Kidney epithelial cell (primary cell): ENCODE measurements around the gene PASK. TPM values are rescaled to one million over a fixed set of nuclear protein-coding genes. Genes with fewer than 3 reads are reported as not detected.

Experiments
- DNase-seq: peaks from one replicate; pipeline ENCODE4 v3.0.0-alpha.2; 2010; ENCODE audit warnings: low read depth
- H3K27me3 ChIP-seq: 2 replicates; pipeline ENCODE4 v1.6.0; 2011; ENCODE audit warnings: low read length; ENCODE audit not compliant: control insufficient read depth, insufficient read depth
- H3K36me3 ChIP-seq: 2 replicates; pipeline ENCODE4 v1.5.1; 2011; ENCODE audit warnings: low read length; ENCODE audit not compliant: control insufficient read depth, insufficient read depth
- H3K4me3 ChIP-seq: 2 replicates; pipeline ENCODE4 v1.5.1; 2011; ENCODE audit warnings: low read depth, mild to moderate bottlenecking, control low read depth, low read length
- total RNA-seq: library from RNA; depleted of rRNA; stranded (reverse); fragments of >200 nt; gene quantifications from 2 replicates; pipeline ENCODE4 v1.2.3, GENCODE V29; 2015
- TF ChIP-seq, protein P1 (sequence below): IDR thresholded peaks from 2 replicates; pipeline ENCODE4 v1.5.1; 2011; ENCODE audit warnings: mild to moderate bottlenecking, moderate library complexity, low read length, control low read depth, inconsistent platforms; ENCODE audit not compliant: insufficient read depth, poor library complexity, severe bottlenecking

PASK gene
- total RNA-seq, 1 donor from 2014 or later, result 8.3 TPM

DNA sequence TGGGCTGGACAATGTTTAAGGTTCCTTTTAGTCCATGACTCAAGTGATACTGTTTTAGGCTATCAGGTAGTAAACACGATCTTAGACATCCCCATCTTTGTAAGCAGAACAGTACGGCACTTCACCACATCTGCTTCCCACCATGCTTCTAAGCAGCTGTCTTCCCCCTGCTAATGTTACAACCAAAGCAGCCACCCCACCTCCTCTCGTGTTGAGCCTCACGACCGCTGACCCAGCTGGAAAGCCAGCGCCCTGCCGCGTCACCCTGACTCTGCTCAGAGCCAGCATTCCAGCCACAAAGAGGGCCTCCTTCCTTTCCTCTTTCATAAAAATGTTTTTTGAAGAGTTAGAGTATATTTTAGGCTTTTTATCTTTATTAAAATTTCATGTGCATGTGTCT is 56.6 kb downstream of the PASK start:
- Histone ChIP-seq H3K27me3 (no peaks in the 10 kb centered on the region), H3K36me3 (no peaks in the 10 kb centered on the region), H3K4me3 (no peak overlapping the region)
- no peak for DNase-seq
- TF ChIP-seq, protein P1, sequence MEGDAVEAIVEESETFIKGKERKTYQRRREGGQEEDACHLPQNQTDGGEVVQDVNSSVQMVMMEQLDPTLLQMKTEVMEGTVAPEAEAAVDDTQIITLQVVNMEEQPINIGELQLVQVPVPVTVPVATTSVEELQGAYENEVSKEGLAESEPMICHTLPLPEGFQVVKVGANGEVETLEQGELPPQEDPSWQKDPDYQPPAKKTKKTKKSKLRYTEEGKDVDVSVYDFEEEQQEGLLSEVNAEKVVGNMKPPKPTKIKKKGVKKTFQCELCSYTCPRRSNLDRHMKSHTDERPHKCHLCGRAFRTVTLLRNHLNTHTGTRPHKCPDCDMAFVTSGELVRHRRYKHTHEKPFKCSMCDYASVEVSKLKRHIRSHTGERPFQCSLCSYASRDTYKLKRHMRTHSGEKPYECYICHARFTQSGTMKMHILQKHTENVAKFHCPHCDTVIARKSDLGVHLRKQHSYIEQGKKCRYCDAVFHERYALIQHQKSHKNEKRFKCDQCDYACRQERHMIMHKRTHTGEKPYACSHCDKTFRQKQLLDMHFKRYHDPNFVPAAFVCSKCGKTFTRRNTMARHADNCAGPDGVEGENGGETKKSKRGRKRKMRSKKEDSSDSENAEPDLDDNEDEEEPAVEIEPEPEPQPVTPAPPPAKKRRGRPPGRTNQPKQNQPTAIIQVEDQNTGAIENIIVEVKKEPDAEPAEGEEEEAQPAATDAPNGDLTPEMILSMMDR, result no peak

- TF ChIP-seq, protein P1, result no peak
- DNase-seq, result no peak
- H3K4me3 ChIP-seq, result no peak overlapping the region
- H3K27me3 ChIP-seq, result no peaks in the 10 kb centered on the region
- H3K36me3 ChIP-seq, result no peaks in the 10 kb centered on the region
Measured at GRCh38 chr2:241091734-241092445, 57.4 kb downstream of the PASK start.

- Histone ChIP-seq H3K27me3 (no peaks in the 10 kb centered on the region), H3K4me3 (no peak overlapping the region), H3K36me3 (no peaks in the 10 kb centered on the region)
- TF ChIP-seq, protein P1, result no peak
- no peak for DNase-seq
Measured at GRCh38 chr2:241091201-241091600, 58.1 kb downstream of the PASK start.

- H3K27me3 ChIP-seq, result no peaks in the 10 kb centered on the region
- no peak for DNase-seq
- no peaks in the 10 kb centered on the region for H3K36me3 ChIP-seq
- H3K4me3 ChIP-seq, result no peak overlapping the region
- TF ChIP-seq, protein P1, result no peak
Measured at GRCh38 chr2:241088791-241089732, 60.2 kb downstream of the PASK start.

DNA sequence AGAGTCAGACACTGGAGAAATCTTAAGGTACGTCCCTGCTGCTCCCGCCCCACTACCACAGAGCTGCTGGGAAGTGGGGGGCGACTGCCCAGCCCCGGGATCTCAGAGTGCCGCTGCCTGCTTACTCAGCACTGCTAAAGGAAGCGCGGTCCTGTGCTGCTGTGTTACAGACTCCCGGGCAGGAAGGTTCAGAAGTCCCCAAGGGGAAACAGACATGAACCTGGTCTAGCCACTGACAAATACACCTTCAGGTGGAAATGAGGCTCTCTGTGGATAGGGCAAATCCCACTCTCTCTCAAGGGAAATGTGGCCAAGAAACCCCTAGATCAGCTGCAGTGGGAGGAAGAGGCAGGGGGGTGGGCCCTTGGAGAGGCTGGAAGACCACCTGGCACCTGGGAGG is 60.9 kb downstream of the PASK start:
- Histone ChIP-seq H3K27me3 (no peaks in the 10 kb centered on the region), H3K36me3 (no peaks in the 10 kb centered on the region), H3K4me3 (no peak overlapping the region)
- DNase-seq, result no peak
- TF ChIP-seq, protein P1, result no peak
